SU-DHL-6 (cell line): ENCODE measurements around the gene ASCC2.

Experiments
- CTCF ChIP-seq: fragments of 200-600 bp; sonication (generic); IDR thresholded peaks from one replicate; pipeline ENCODE4 v1.5.1; 2017; ENCODE audit warnings: antibody characterized with exemption, mild to moderate bottlenecking, low read length, moderate library complexity; ENCODE audit not compliant: insufficient read depth, poor library complexity, severe bottlenecking
- EZH2phosphoT487 ChIP-seq: fragments of 200-600 bp; sonication (generic), shearing (Covaris generic); conservative IDR thresholded peaks from 2 replicates; pipeline ENCODE4 v1.6.1; 2018; ENCODE audit warnings: mild to moderate bottlenecking, antibody characterized with exemption, low read length, moderate library complexity, mixed read lengths

GRCh38 chr22:29883045-29883774 is 45.1 kb upstream of the ASCC2 start, which contains the start of gene MTMR3:
- peak; percentile 18 for TF ChIP-seq CTCF
- no peak for TF ChIP-seq EZH2phosphoT487
